Measurements from ENCODE around the gene RNF103. TPM values are rescaled to one million over a fixed set of nuclear protein-coding genes. Genes with fewer than 3 reads are reported as not detected.
A peak's percentile ranks its signal among the peaks of the same experiment; 100 is the strongest.

The RNF103 gene
- total and polyA plus RNA-seq, 4 donors: 11.8 to 46.0 (median 19.4) TPM

DNA sequence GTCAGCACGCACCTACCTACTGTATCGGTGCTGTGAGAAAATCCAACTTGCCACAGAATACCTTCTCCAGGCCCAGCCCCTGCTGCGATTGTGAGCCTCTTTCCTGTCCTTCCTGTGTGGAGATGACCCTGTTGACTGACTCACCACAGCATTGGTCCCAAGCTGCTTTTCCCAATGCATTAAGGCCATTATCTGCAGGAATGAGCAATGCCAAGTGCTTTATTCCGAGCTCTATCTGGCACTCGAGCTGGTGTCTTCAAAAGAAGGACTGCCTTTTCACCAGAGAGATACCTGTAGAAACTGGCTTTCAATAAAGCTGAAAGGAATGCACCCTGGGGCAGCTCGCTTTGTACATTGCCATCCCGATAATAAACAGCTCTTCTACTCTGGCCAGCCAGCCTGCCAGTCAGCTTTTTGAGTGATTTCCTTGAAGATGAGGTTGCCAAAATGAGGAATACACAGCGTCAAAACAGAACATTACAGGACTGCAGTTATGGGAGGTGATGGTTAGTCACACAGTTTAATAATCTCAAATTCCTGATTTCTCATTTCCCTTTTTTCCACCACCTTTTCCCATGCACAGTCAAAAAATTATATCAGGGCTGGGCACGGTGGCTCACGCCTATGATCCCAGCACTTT, 8.3 kb upstream of the RNF103 start:
- no peaks in the 10 kb centered on the region for H3K36me3 ChIP-seq (ENCODE audit: control insufficient read depth in 4 of 4, insufficient read depth in 4 of 4, low read length in 4 of 4)
- ATAC-seq (ENCODE audit: insufficient read depth, low FRiP score) (no peak), DNase-seq (no peak)
- no peak for TF ChIP-seq CTCF (IDR thresholded peaks at IDR 0.05; ENCODE audit: control extremely low read depth, extremely low read depth)
- H3K4me1 ChIP-seq (ENCODE audit: control insufficient read depth in 5 of 5, insufficient read depth in 5 of 5, low read length in 5 of 5): peaks cover 0 to 5% (median 0%) of the 10 kb centered on the region in 5 donors
- H3K27ac ChIP-seq (ENCODE audit: low read depth in 1 of 2, low read length in 1 of 2): no peak overlapping the region
- no peaks in the 10 kb centered on the region for H3K27me3 ChIP-seq (ENCODE audit: control insufficient read depth in 3 of 3, insufficient read depth in 3 of 3, low read length in 2 of 3)
- WGBS, 2 donors: 83 to 88% methylated on average over 10 of the region's 10 CpGs
- H3K9me3 ChIP-seq (ENCODE audit: control insufficient read depth in 4 of 4, insufficient read depth in 3 of 4, low read length in 3 of 4): no peaks in the 10 kb centered on the region
- H3K4me3 ChIP-seq: no peak overlapping the region
- H3K9ac ChIP-seq (ENCODE audit: insufficient read depth in 1 of 2, low read length in 2 of 2): no peak overlapping the region

- Histone ChIP-seq H3K36me3 (ENCODE audit: control insufficient read depth in 4 of 4, insufficient read depth in 4 of 4, low read length in 4 of 4) (no peaks in the 10 kb centered on the region), H3K9ac (ENCODE audit: insufficient read depth in 1 of 2, low read length in 2 of 2) (no peak overlapping the region), H3K27me3 (ENCODE audit: control insufficient read depth in 3 of 3, insufficient read depth in 3 of 3, low read length in 2 of 3) (no peaks in the 10 kb centered on the region), H3K4me3 (no peak overlapping the region), H3K4me1 (ENCODE audit: control insufficient read depth in 5 of 5, insufficient read depth in 5 of 5, low read length in 5 of 5) (peaks cover 0 to 9% (median 0%) of the 10 kb centered on the region in 5 donors), H3K27ac (ENCODE audit: low read depth in 1 of 2, low read length in 1 of 2) (no peak overlapping the region), H3K9me3 (ENCODE audit: control insufficient read depth in 4 of 4, insufficient read depth in 3 of 4, low read length in 3 of 4) (no peaks in the 10 kb centered on the region)
- no peak for TF ChIP-seq CTCF (IDR thresholded peaks at IDR 0.05; ENCODE audit: control extremely low read depth, extremely low read depth)
- 58 to 76% methylated on average over 3 of the region's 3 CpGs for WGBS, 2 donors
- DNase-seq (peak in 1 of 3 donors; percentile 19), ATAC-seq (ENCODE audit: insufficient read depth, low FRiP score) (no peak)
These were observed 4.4 kb upstream of the RNF103 start for GRCh38 chr2:86628091-86628522.

GRCh38 chr2:86627550-86627949, 3.9 kb upstream of the RNF103 start:
- H3K4me1 ChIP-seq (ENCODE audit: control insufficient read depth in 5 of 5, insufficient read depth in 5 of 5, low read length in 5 of 5): peaks cover 0 to 9% (median 0%) of the 10 kb centered on the region in 5 donors
- H3K27me3 ChIP-seq (ENCODE audit: control insufficient read depth in 3 of 3, insufficient read depth in 3 of 3, low read length in 2 of 3): no peaks in the 10 kb centered on the region
- DNase-seq (no peak), ATAC-seq (ENCODE audit: insufficient read depth, low FRiP score) (no peak)
- 98 to 100% methylated on average over 3 of the region's 3 CpGs for WGBS, 2 donors
- TF ChIP-seq CTCF (IDR thresholded peaks at IDR 0.05; ENCODE audit: control extremely low read depth, extremely low read depth): no peak
- H3K9ac ChIP-seq (ENCODE audit: insufficient read depth in 1 of 2, low read length in 2 of 2): no peak overlapping the region
- H3K9me3 ChIP-seq (ENCODE audit: control insufficient read depth in 4 of 4, insufficient read depth in 3 of 4, low read length in 3 of 4): no peaks in the 10 kb centered on the region
- H3K36me3 ChIP-seq (ENCODE audit: control insufficient read depth in 4 of 4, insufficient read depth in 4 of 4, low read length in 4 of 4): no peaks in the 10 kb centered on the region
- no peak overlapping the region for H3K4me3 ChIP-seq
- no peak overlapping the region for H3K27ac ChIP-seq (ENCODE audit: low read depth in 1 of 2, low read length in 1 of 2)

GRCh38 chr2:86625096-86625495, 1.4 kb upstream of the RNF103 start:
- WGBS, 2 donors: 87 to 95% methylated on average over 4 of the region's 4 CpGs
- Histone ChIP-seq H3K27ac (ENCODE audit: low read depth in 1 of 2, low read length in 1 of 2) (no peak overlapping the region), H3K9ac (ENCODE audit: insufficient read depth in 1 of 2, low read length in 2 of 2) (no peak overlapping the region), H3K9me3 (ENCODE audit: control insufficient read depth in 4 of 4, insufficient read depth in 3 of 4, low read length in 3 of 4) (no peaks in the 10 kb centered on the region), H3K27me3 (ENCODE audit: control insufficient read depth in 3 of 3, insufficient read depth in 3 of 3, low read length in 2 of 3) (no peaks in the 10 kb centered on the region), H3K36me3 (ENCODE audit: control insufficient read depth in 4 of 4, insufficient read depth in 4 of 4, low read length in 4 of 4) (peaks cover 0 to 2% (median 0%) of the 10 kb centered on the region in 4 donors), H3K4me3 (no peak overlapping the region), H3K4me1 (ENCODE audit: control insufficient read depth in 5 of 5, insufficient read depth in 5 of 5, low read length in 5 of 5) (peaks cover 0 to 23% (median 2%) of the 10 kb centered on the region in 5 donors)
- ATAC-seq (ENCODE audit: insufficient read depth, low FRiP score): no peak
- TF ChIP-seq CTCF (IDR thresholded peaks at IDR 0.05; ENCODE audit: control extremely low read depth, extremely low read depth): no peak
- no peak for DNase-seq
